Brain microvascular endothelial cell (primary cell): Measurements from ENCODE around the gene F2RL3.

Experiments
- DNase-seq: peaks from one replicate; pipeline ENCODE4 v3.0.0-alpha.2; 2020
- H3K27ac ChIP-seq: fragments of 250-450 bp; sonication (Bioruptor Pico); 2 replicates; pipeline ENCODE4 v1.5.1; 2020; ENCODE audit warnings: mild to moderate bottlenecking, moderate library complexity
- H3K27me3 ChIP-seq: fragments of 250-450 bp; sonication (Bioruptor Pico); replicated peaks from 2 replicates; pipeline ENCODE4 v1.5.1; 2020; ENCODE audit warnings: mild to moderate bottlenecking
- H3K36me3 ChIP-seq: fragments of 250-450 bp; sonication (Bioruptor Pico); replicated peaks from 2 replicates; pipeline ENCODE4 v1.5.1; 2020; ENCODE audit warnings: mild to moderate bottlenecking
- H3K4me3 ChIP-seq: 2 replicates; pipeline ENCODE4 v1.5.1; 2011; ENCODE audit warnings: low read depth, mild to moderate bottlenecking, control low read depth, low read length, moderate library complexity
- CTCF ChIP-seq: IDR thresholded peaks from 2 replicates; pipeline ENCODE4 v1.5.1; 2011; ENCODE audit warnings: low read depth, mild to moderate bottlenecking, moderate library complexity, low read length, control low read depth, inconsistent platforms; ENCODE audit errors: missing control alignments
- in situ Hi-C: cut with HindIII; loops from 2 replicates; pipeline ENCODE4 v1.10.0; 2017; ENCODE audit warnings: low sequenced_read_pairs, low pct_ligation_motif_present

Gene F2RL3

GRCh38 chr19:16940626-16941025, 51.8 kb downstream of the F2RL3 start:
- H3K27ac ChIP-seq: no peak overlapping the region
- no peaks in the 10 kb centered on the region for H3K27me3 ChIP-seq
- H3K36me3 ChIP-seq: no peaks in the 10 kb centered on the region
- in situ Hi-C loops: no loop called here
- no peak for TF ChIP-seq CTCF
- no peak for DNase-seq
- no peak overlapping the region for H3K4me3 ChIP-seq
